Upper lobe of right lung (tissue), 1 donor: ENCODE results near the gene JUND. TPM values are rescaled to one million over a fixed set of nuclear protein-coding genes. Genes with fewer than 3 reads are reported as not detected.

Source experiments
- ATAC-seq: fragments of 200-7000 bp; cut with Tn5 transposase; one replicate; pipeline ENCODE4 v1.9.1; 2020; ENCODE audit warnings: mild to moderate bottlenecking, moderate library complexity
- DNase-seq: peaks from one replicate; pipeline ENCODE4 v3.0.0-alpha.2; 2020
- H3K27ac ChIP-seq: fragments of 200-600 bp; one replicate; pipeline ENCODE4 v1.8.0; 2022
- H3K27me3 ChIP-seq: fragments of 200-600 bp; one replicate; pipeline ENCODE4 v1.8.0; 2022; ENCODE audit warnings: mild to moderate bottlenecking
- H3K36me3 ChIP-seq: fragments of 200-600 bp; one replicate; pipeline ENCODE4 v1.8.0; 2022
- H3K4me1 ChIP-seq: fragments of 200-600 bp; one replicate; pipeline ENCODE4 v1.8.0; 2022
- H3K4me3 ChIP-seq: fragments of 200-600 bp; one replicate; pipeline ENCODE4 v1.8.0; 2022; ENCODE audit warnings: mild to moderate bottlenecking
- H3K9me3 ChIP-seq: fragments of 200-600 bp; one replicate; pipeline ENCODE4 v1.8.0; 2022
- intact Hi-C: fragments of 100-400 bp; cut with DNase I; formaldehyde crosslinking; loops from one replicate; pipeline ENCODE4 v1.11.0; 2022
- total RNA-seq: library from RNA; stranded (reverse); fragmentation: NEBNext Ultra II Directional; extraction: Animal tissue kit (Norgen Biotek cat#: 25700); gene quantifications from one replicate; pipeline ENCODE4 v1.2.1, GENCODE V29; 2021
- TF ChIP-seq, protein P1 (sequence below): fragments of 200-600 bp; IDR thresholded peaks from one replicate; pipeline ENCODE4 v1.8.0; 2022; ENCODE audit warnings: antibody characterized with exemption
- donor health status: DM: no; HTN: yes; CAD: no; lungs with severe emphysema.

Gene JUND
- total RNA-seq, 1 donor from 2014 or later: 204 TPM

GRCh38 chr19:18274781-18275356 is 6.6 kb downstream of the JUND start:
- peak; percentile 85 for DNase-seq
- Histone ChIP-seq H3K27ac (peak overlapping the region; percentile 25), H3K9me3 (no peaks in the 10 kb centered on the region), H3K36me3 (peaks cover 13% of the 10 kb centered on the region), H3K4me3 (no peak overlapping the region), H3K4me1 (peaks cover 35% of the 10 kb centered on the region), H3K27me3 (no peaks in the 10 kb centered on the region)
- intact Hi-C loops: no loop called here
- TF ChIP-seq, protein P1, sequence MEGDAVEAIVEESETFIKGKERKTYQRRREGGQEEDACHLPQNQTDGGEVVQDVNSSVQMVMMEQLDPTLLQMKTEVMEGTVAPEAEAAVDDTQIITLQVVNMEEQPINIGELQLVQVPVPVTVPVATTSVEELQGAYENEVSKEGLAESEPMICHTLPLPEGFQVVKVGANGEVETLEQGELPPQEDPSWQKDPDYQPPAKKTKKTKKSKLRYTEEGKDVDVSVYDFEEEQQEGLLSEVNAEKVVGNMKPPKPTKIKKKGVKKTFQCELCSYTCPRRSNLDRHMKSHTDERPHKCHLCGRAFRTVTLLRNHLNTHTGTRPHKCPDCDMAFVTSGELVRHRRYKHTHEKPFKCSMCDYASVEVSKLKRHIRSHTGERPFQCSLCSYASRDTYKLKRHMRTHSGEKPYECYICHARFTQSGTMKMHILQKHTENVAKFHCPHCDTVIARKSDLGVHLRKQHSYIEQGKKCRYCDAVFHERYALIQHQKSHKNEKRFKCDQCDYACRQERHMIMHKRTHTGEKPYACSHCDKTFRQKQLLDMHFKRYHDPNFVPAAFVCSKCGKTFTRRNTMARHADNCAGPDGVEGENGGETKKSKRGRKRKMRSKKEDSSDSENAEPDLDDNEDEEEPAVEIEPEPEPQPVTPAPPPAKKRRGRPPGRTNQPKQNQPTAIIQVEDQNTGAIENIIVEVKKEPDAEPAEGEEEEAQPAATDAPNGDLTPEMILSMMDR: no peak
- ATAC-seq: peak; percentile 68

DNA sequence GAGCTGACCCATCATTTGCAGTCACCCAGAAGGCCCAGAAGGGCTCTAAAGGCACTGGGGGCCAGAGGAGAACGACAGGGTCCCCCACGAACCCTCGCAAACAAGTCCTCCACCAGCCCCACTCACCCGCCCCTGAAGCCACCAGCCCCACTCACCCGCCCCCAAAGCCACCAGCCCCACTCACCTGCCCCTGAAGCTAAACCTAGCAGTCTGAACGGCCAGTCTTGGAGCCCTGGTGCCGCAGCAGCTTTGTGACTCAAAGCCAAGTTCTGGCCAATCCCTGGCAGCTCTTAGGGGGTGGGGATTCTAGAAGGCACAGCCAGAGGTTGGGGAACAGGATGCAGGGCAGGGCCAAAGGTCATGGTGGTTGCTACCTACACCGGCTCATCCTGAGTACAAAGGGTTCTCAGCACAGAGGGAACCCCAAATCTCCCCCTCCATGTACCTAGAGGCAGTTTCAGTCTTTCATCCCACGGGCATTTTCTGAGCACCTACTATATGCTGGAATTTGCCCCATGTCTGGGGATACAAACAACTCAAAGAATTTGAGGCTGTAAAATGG is 7.1 kb downstream of the JUND start, which contains the start of gene IQCN:
TSS of gene IQCN (minus strand) at position 234 of the 562 bp plus-strand sequence. CDS start 4,974 bp downstream, outside the sequence.
- intact Hi-C loops: no loop called here
- no peak for ATAC-seq
- peak within 1 kb of the TSS; percentile 25 for H3K27ac ChIP-seq
- H3K4me3 ChIP-seq: no peak within 1 kb of the TSS
- no peak for DNase-seq
- no peaks in the 10 kb centered on the region for H3K9me3 ChIP-seq
- H3K27me3 ChIP-seq: no peaks in the 10 kb centered on the region
- peaks cover 34% of the 10 kb centered on the region for H3K4me1 ChIP-seq
- peaks cover 13% of the 10 kb centered on the region for H3K36me3 ChIP-seq
- TF ChIP-seq, protein P1: no peak

DNA sequence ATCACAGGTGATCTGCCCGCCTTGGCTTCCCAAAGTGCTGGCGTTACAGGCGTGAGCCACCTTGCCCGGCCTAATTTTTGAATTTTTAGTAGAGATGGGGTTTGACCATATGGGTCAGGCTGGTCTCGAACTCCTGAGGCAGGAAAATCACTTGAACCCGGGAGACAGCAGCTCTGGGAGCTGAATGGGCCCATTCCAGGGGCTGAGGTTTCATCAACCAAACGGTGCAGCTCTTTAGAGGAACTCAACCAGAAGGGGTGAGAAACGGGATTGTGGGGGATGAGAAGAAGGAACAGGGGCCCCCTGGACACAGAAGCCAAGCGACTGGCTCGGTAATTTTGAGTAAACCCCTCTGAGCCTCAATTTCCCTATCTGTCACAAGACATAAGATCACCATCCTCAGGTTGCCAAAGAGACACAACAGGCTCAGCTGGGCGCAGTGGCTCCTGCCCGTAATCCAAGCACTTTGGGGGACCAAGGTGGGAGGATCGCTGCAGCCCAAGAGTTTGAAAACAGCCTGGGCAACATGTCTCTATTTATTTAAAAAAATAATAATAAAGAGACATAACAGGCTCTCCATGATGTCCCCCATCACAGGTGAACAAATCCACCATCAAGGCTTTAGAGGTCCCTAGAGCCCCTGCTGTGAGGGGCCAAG is 7.7 kb downstream of the JUND start:
- intact Hi-C loops: no loop called here
- Histone ChIP-seq H3K27me3 (no peaks in the 10 kb centered on the region), H3K36me3 (peaks cover 7% of the 10 kb centered on the region), H3K4me1 (peaks cover 28% of the 10 kb centered on the region), H3K4me3 (no peak overlapping the region), H3K9me3 (no peaks in the 10 kb centered on the region), H3K27ac (no peak overlapping the region)
- ATAC-seq: no peak
- TF ChIP-seq, protein P1: no peak
- no peak for DNase-seq

GRCh38 chr19:18271433-18271841 is 10.0 kb downstream of the JUND start:
- TF ChIP-seq, protein P1: no peak

DNA sequence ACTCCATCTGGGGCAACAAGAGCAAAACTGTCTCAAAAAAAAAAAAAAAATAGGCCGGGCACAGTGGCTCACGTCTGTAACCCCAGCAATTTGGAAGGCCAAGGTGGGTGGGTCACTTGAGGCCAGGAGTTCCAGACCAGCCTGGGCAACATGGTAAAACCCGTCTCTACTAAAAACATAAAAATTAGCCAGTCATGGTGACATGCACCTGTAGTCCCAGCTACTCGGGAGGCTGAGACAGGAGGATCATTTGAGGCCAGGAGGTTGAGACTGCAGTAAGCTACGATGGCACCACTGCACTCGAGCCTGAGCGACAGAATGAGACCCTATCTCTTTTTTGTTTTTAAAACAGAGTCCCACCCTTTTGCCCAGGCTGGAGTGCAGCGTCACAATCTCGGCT is 11.1 kb downstream of the JUND start:
- no peak overlapping the region for H3K4me3 ChIP-seq
- no peak overlapping the region for H3K27ac ChIP-seq
- intact Hi-C loops: no loop called here
- no peaks in the 10 kb centered on the region for H3K27me3 ChIP-seq
- H3K9me3 ChIP-seq: no peaks in the 10 kb centered on the region
- DNase-seq: no peak
- TF ChIP-seq, protein P1: no peak
- H3K36me3 ChIP-seq: peaks cover 9% of the 10 kb centered on the region
- H3K4me1 ChIP-seq: peaks cover 10% of the 10 kb centered on the region
- no peak for ATAC-seq

More at GRCh38 chr19:18271433-18271841, 10.0 kb downstream of the JUND start:
- DNase-seq (no peak), ATAC-seq (no peak)
- H3K27ac ChIP-seq: no peak overlapping the region
- H3K36me3 ChIP-seq: peaks cover 9% of the 10 kb centered on the region
- no peaks in the 10 kb centered on the region for H3K27me3 ChIP-seq
- intact Hi-C loops: no loop called here
- peaks cover 15% of the 10 kb centered on the region for H3K4me1 ChIP-seq
- H3K9me3 ChIP-seq: no peaks in the 10 kb centered on the region
- no peak overlapping the region for H3K4me3 ChIP-seq
